PC-9 (cell line): ENCODE measurements around the gene TMEM151A.

Source experiments
- CTCF ChIP-seq: fragments of 200-600 bp; sonication (generic); conservative IDR thresholded peaks from 2 replicates; pipeline ENCODE4 v1.6.1; 2017; ENCODE audit warnings: mixed run types, antibody characterized with exemption, mild to moderate bottlenecking, moderate library complexity
- EZH2 ChIP-seq: fragments of 200-600 bp; sonication (generic); IDR thresholded peaks from 2 replicates; pipeline ENCODE4 v1.8.0; 2017; ENCODE audit warnings: antibody characterized with exemption, low read depth

- TF ChIP-seq CTCF: no peak
- no peak for TF ChIP-seq EZH2
Measured at GRCh38 chr11:66271816-66272215, 19.9 kb upstream of the TMEM151A start.
